ENCODE results near the gene SNIP1.
"Not testable (repeated sequence)": the region's sequence is repeated elsewhere in the genome, so short reads cannot be mapped to it uniquely, and the experiment has no call there.

Gene SNIP1

DNA sequence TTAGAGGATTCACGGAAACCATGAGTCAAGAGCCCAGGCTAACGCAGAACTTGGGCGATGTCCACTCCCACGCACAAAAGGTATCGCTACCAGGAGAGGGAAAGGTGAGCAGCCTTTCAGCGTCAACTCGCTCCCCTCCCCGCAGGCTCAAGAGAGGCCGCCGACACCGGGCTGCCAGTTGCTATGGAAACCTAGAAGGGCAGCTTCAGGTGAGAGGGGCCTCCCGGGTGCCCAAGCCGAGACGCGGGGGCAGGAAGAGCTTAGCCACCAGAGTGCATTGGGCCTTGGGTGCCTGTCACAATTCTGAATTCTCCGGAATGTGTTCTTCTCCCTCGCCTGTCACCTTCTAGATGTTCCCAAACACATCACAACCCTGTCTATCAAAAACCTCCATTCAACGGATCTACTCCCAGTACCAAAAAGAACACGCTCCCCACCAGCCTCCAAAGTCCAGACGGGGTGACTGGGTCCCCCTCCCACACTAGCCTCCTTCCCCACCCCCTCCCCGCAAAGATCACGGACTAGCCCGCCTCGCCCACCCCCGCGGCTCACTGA, 40.2 kb downstream of the SNIP1 start:
- peak; percentile 28 for DNase-seq (ENCODE audit: low spot score)

DNA sequence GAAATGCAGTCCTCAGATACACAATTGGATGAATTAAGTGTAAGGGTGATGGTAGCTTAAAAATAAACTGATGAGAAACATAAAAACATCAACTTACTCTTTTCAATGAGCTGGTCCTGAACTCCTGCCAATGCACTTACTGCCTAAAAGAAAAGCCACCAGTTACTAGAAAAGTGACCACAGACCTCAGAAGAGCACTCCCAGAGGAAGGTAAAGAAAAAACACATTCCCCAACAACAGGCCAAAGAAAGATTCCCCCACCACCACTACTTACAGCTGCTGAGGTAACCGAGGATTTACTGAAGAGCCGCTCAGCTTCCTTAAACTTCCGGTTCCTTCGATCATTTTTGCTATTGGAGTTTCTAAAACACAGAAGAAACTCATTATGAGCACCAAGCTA, 44.9 kb downstream of the SNIP1 start:
- DNase-seq (ENCODE audit: low spot score) = peak; percentile 29

DNA sequence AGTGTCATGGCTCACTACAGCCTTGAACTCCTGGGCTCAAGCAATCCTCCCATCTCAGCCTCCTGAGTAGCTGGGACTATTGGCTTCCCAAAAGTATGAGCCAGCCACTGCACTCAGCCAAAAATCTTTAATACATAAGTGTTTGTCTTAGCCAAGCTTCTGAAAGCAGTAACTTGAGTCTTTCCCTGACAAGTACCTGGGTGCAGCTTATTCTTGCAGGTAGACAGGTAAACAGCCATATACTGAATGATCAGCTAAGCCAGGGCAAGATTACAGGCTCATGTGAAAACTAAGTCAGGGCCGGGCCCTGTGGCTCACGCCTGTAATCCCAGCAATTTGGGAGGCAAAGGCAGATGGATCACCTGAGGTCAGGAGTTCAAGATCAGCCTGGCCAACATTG, 47.4 kb downstream of the SNIP1 start:
- no peak for DNase-seq (ENCODE audit: low spot score)

GRCh38 chr1:37502791-37503190, 51.3 kb downstream of the SNIP1 start:
- not testable (repeated sequence) for DNase-seq (ENCODE audit: low spot score)

- DNase-seq (ENCODE audit: low spot score) = no peak
Measured at GRCh38 chr1:37502104-37502503, 52.0 kb downstream of the SNIP1 start.

GRCh38 chr1:37501661-37502060, 52.4 kb downstream of the SNIP1 start:
- DNase-seq (ENCODE audit: low spot score) = no peak

DNA sequence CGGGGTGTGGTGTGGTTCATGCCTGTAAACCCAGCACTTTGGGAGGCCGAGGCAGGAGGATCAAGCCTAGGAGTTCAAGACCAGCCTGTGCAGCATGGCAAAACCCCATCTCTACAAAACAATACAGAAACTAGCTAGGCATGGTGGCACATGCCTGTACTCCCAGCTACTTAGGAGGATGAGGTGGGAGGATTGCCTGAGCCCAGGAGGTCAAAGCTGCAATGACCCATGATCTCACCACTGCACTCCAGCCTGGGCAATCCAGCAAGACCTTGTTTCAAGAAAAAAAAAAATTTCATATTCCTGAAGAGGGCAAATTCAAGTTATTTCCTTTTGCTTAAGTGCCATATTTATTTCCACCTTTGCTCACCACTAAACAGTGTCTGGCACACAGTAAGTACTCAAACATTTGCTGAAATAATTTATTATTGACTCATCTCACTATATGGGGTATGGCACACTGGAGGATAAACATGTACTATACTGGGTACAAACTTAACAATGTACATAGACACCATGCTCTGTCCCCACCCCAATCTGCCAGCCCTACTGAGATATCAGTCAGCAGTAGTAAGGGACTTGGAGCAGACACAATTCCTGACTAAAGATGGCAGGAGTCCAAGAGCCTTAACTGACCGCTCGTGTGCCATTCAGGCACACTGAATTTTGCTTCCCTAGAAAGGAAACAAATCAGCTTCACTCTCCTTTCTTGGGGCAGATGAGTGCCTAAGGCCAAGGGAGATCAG, 55.0 kb downstream of the SNIP1 start:
- peak; percentile 61 for DNase-seq (ENCODE audit: low spot score)

GRCh38 chr1:37497832-37498231, 56.3 kb downstream of the SNIP1 start:
- DNase-seq (ENCODE audit: low spot score) = no peak

DNA sequence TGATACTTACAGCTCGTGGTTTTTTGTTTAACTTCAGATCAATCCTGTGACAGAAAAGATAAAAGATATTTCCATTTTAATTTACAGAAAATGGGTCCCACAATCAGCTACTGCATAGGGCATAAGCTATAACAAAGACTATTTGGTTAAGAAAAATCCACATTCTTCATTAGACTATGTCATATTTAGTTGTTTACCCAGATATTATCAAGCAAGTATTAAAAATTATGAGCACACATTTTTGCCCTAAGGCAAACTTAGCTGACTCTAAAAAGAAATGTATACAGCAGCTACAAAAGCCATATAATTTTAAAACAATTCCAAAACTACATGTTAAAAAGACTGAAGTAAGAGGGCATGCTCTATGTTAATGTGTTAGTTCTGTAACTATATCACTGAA, 58.2 kb downstream of the SNIP1 start:
- no peak for DNase-seq (ENCODE audit: low spot score)

DNA sequence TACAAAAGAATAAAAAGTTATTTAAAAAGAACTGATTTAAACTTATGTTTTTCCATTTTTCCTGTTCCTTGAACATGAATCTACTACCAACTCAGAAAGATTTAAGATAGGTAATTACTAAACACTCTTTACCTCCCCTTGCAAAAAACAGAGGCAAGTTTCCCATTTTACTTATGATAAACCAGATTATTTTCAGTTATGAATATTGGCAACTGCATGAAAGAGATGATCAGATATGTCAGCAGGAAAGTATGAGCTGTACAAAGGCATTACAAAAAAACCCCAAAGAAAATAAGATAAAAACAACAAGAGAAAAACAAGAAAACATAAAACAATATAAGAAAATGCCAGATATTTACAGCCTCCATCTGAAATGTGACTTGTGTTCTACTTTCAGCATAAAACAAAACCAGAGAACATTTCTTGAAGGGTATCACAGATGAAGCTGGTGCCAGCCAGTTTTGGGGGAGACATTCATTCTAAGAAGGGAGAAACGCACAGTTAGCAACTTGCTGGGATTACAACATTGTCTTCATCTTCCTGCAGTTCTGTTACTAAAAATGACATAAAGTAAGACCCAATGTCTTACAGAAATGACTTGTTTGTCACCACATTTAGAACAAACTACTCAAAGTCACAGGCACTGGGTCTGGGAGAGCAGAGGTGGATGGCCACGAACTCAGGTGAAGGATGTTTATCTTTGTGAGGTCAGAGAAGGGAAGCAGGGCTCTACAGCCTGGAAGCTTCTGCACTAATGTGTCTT, 60.6 kb downstream of the SNIP1 start:
- DNase-seq (ENCODE audit: low spot score) = no peak

DNA sequence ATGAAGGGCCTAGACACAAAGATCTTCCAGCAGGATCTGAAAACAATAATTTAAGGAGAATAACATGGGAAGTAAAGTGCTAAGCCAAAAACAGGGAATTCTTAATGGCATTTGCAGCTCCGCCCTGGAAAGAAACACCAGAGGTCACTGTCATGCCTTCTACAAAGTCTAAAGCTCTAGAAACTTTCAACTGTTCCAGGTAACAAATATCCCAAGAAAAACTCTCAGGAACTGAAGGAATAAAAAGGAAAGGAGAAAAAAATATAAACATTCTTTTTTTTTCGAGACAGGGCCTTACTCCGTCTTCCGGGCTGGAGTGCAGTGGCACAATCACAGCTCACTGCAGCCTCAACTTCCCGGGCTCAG, 66.5 kb downstream of the SNIP1 start:
- DNase-seq (ENCODE audit: low spot score) = no peak

- DNase-seq (ENCODE audit: low spot score) = peak; percentile 92
Measured at GRCh38 chr1:37486680-37487618, 67.1 kb downstream of the SNIP1 start.

DNA sequence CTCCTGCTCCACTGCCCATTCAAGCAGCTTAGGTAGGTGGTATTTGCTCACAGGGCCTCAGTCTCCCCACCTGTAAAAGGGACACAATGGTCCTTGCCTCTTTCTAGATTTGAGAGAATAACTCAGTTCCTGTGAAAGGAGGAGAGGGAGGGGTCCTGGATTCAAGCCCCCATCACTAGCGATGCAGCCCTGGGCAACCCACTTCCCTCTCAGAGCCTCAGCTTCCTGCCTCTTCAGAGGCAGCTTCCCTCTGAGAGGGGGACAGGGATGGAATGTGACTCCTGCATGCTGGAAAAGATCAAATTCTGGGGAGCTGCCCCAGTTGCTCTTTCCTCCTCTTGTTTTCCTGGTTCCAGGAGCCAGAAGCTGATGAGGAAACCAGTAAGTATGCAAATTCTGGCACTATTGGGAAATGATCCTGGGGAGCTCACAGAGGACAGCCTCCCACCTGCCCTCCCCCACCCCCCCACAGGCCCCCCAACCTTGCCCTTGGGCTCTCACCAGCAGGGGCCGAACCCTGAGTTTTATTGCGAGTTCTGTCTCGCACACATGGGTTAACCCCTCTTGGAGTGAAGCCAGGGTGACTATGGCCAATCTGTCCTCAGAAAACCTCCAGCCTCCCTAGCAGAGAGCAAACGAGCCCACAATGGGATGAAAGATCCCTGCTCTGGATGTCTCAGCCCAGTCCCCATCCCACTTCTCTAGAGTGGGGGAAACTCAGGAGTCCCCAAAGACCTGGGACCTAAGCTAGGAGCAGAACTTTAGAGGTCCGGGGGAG, 68.0 kb downstream of the SNIP1 start:
- DNase-seq (ENCODE audit: low spot score) = peak; percentile 64
